CD4-positive, alpha-beta memory T cell (primary cell): ENCODE results near the gene WDR13. TPM values are rescaled to one million over a fixed set of nuclear protein-coding genes. Genes with fewer than 3 reads are reported as not detected.
"Not testable (repeated sequence)": the region's sequence is repeated elsewhere in the genome, so short reads cannot be mapped to it uniquely, and the experiment has no call there.

Experiments
- CTCF ChIA-PET: fragments of 350-600 bp; sonication (Branson Sonifier 250); formaldehyde crosslinking; loops from one replicate; lab custom pipeline; 2021; ENCODE audit warnings: inconsistent platforms; ENCODE audit not compliant: partially characterized antibody; lab: Charles Lee
- POLR2A ChIA-PET: fragments of 350-600 bp; sonication (Branson Sonifier 250); formaldehyde crosslinking; loops from one replicate; lab custom pipeline; 2021; ENCODE audit not compliant: partially characterized antibody; lab: Charles Lee
- DNase-seq, 5 donors: peaks; one replicate each; pipeline versions ENCODE4 v3.0.0 to v3.0.0-alpha.2; 2020 to 2022; ENCODE audit warnings: mixed read lengths in 1 of 5
- H3K27ac ChIP-seq: one replicate; pipeline ENCODE4 v1.7.0; 2013; ENCODE audit warnings: low read depth, low read length
- H3K27me3 ChIP-seq: 2 replicates; pipeline ENCODE4 v1.7.0; 2013; ENCODE audit warnings: mild to moderate bottlenecking, low read length, moderate library complexity; ENCODE audit not compliant: insufficient read depth
- H3K36me3 ChIP-seq: 2 replicates; pipeline ENCODE4 v1.7.0; 2013; ENCODE audit warnings: mild to moderate bottlenecking, low read length, moderate library complexity; ENCODE audit not compliant: insufficient read depth
- H3K4me1 ChIP-seq: 2 replicates; pipeline ENCODE4 v1.7.0; 2013; ENCODE audit warnings: mild to moderate bottlenecking, low read length, moderate library complexity; ENCODE audit not compliant: insufficient read depth
- H3K4me3 ChIP-seq, 2 donors: one replicate each; pipeline ENCODE4 v1.7.0; 2013; ENCODE audit warnings: low read length in 2 of 2, mild to moderate bottlenecking in 1 of 2
- H3K9me3 ChIP-seq, 2 donors: one replicate each; pipeline ENCODE4 v1.7.0; 2013; ENCODE audit warnings: low read length in 2 of 2, control low read depth in 1 of 2; ENCODE audit not compliant: control insufficient read depth in 1 of 2
- H3K27ac Mint-ChIP-seq, 7 donors: one replicate each; pipeline ENCODE4 v1.8.0; 2020 to 2021; ENCODE audit warnings: mixed read lengths in 7 of 7, mild to moderate bottlenecking in 6 of 7, inconsistent platforms in 3 of 7, moderate library complexity in 3 of 7
- H3K27me3 Mint-ChIP-seq, 2 donors: one replicate each; pipeline ENCODE4 v1.8.0; 2020 to 2021; ENCODE audit warnings: mixed read lengths in 2 of 2
- H3K36me3 Mint-ChIP-seq, 2 donors: one replicate each; pipeline ENCODE4 v1.8.0; 2020 to 2021; ENCODE audit warnings: mixed read lengths in 2 of 2, inconsistent platforms in 1 of 2, mild to moderate bottlenecking in 1 of 2
- H3K4me1 Mint-ChIP-seq, 4 donors: one replicate each; pipeline ENCODE4 v1.8.0; 2020 to 2021; ENCODE audit warnings: mixed read lengths in 4 of 4, mild to moderate bottlenecking in 1 of 4
- H3K4me3 Mint-ChIP-seq, 8 donors: one replicate each; pipeline ENCODE4 v1.8.0; 2020 to 2021; ENCODE audit warnings: mixed read lengths in 8 of 8, mild to moderate bottlenecking in 7 of 8, moderate library complexity in 6 of 8, inconsistent platforms in 3 of 8
- H3K9me3 Mint-ChIP-seq, 8 donors: one replicate each; pipeline ENCODE4 v1.8.0; 2020 to 2021; ENCODE audit warnings: mixed read lengths in 8 of 8, mild to moderate bottlenecking in 5 of 8, inconsistent platforms in 3 of 8, moderate library complexity in 1 of 8
- intact Hi-C: fragments of 100-400 bp; cut with micrococcal nuclease; formaldehyde crosslinking; loops from one replicate; pipeline ENCODE4 v1.15.1; 2023
- polyA plus RNA-seq, 2 donors: library from polyadenylated mRNA; unstranded; fragments of 300-500 nt; fragmentation: Illumina TruSeq; gene quantifications; one replicate each; pipeline ENCODE4 v1.2.3, GENCODE V29; 2021
- total RNA-seq, 2 experiments: library from RNA; stranded (reverse); gene quantifications; one replicate each; pipeline ENCODE4 v1.2.3, GENCODE V29; 2021

Gene WDR13
- total RNA-seq (10 to 100 TPM; 47.4 to 49.7 TPM), polyA plus RNA-seq (10 to 100 TPM; 41.8 to 67.9 TPM)

- peaks cover 5% of the 10 kb centered on the region for H3K36me3 ChIP-seq
- CTCF ChIA-PET = no interaction called here
- peak within 1 kb of the TSS; percentile 95 for H3K27ac ChIP-seq
- intact Hi-C loops = loop anchor here (1.0 kb wide), 3 partner anchors 23 to 361 kb away; partner anchors contain the start of genes FTSJ1 and RBM3
- peaks cover 0 to 15% of the 10 kb centered on the region in 2 donors for H3K36me3 Mint-ChIP-seq
- H3K4me3 ChIP-seq = peak within 1 kb of the TSS; percentile 84 to 85
- no peaks in the 10 kb centered on the region for H3K27me3 Mint-ChIP-seq
- peak; percentile 88 to 92 (median 91) for DNase-seq
- H3K9me3 ChIP-seq = no peaks in the 10 kb centered on the region
- peak within 1 kb of the TSS; percentile 96 to 100 (median 99) for H3K27ac Mint-ChIP-seq
- peaks cover 12% of the 10 kb centered on the region for H3K4me1 ChIP-seq
- H3K9me3 Mint-ChIP-seq = peaks cover 0 to 2% (median 0%) of the 10 kb centered on the region in 8 donors
- no peaks in the 10 kb centered on the region for H3K27me3 ChIP-seq
- H3K4me3 Mint-ChIP-seq = peak within 1 kb of the TSS; percentile 90 to 99 (median 97)
- POLR2A ChIA-PET = interaction anchor here (0.5 to 2.6 kb wide), 9 partner anchors 10 to 781 kb away, joined by 3 to 15 read pairs (median 4); partner anchors contain the start of genes FTSJ1, RBM3 and TBC1D25
- peaks cover 7 to 17% (median 13%) of the 10 kb centered on the region in 4 donors for H3K4me1 Mint-ChIP-seq
Measured at GRCh38 chrX:48597353-48598264, at the start of gene WDR13. TSS of gene WDR13 (plus strand) at chrX:48597492. CDS start at chrX:48597997, 505 bp downstream.

- Histone ChIP-seq H3K27ac (no peak overlapping the region), H3K4me1 (no peaks in the 10 kb centered on the region), H3K36me3 (no peaks in the 10 kb centered on the region), H3K4me3 (no peak overlapping the region), H3K27me3 (no peaks in the 10 kb centered on the region), H3K9me3 (no peaks in the 10 kb centered on the region)
- DNase-seq = no peak
- H3K9me3 Mint-ChIP-seq = no peaks in the 10 kb centered on the region
- peaks cover 0 to under 1% (median 0%) of the 10 kb centered on the region in 4 donors for H3K4me1 Mint-ChIP-seq
- ChIA-PET POLR2A (interaction anchor here (1.3 kb wide), 1 partner anchor 9 kb away, joined by 3 read pairs; the partner anchor contains the start of gene TBC1D25), CTCF (interaction anchor here (2.0 kb wide), 1 partner anchor 9 kb away, joined by 8 read pairs; the partner anchor contains the start of gene TBC1D25)
- H3K4me3 Mint-ChIP-seq = no peak overlapping the region
- intact Hi-C loops = no loop called here
- H3K36me3 Mint-ChIP-seq = peaks cover 2 to 32% of the 10 kb centered on the region in 2 donors
- no peaks in the 10 kb centered on the region for H3K27me3 Mint-ChIP-seq
- no peak overlapping the region for H3K27ac Mint-ChIP-seq
Measured at GRCh38 chrX:48548871-48549270, 48.4 kb upstream of the WDR13 start.

- H3K36me3 Mint-ChIP-seq = peaks cover 5 to 37% of the 10 kb centered on the region in 2 donors
Measured at GRCh38 chrX:48555731-48556325, 41.5 kb upstream of the WDR13 start.

GRCh38 chrX:48558271-48558670 is 39.0 kb upstream of the WDR13 start:
- DNase-seq = no peak
- ChIA-PET CTCF (interaction anchor here (1.3 kb wide), 1 partner anchor 19 kb away, joined by 3 read pairs; the partner anchor contains the start of gene TBC1D25), POLR2A (no interaction called here)
- intact Hi-C loops = no loop called here
- H3K27ac Mint-ChIP-seq = no peak overlapping the region
- H3K27me3 ChIP-seq = no peaks in the 10 kb centered on the region
- H3K9me3 Mint-ChIP-seq = peaks cover 0 to 2% (median 0%) of the 10 kb centered on the region in 8 donors
- peaks cover 0 to 2% (median 0%) of the 10 kb centered on the region in 4 donors for H3K4me1 Mint-ChIP-seq
- peaks cover 24% of the 10 kb centered on the region for H3K36me3 ChIP-seq
- H3K27ac ChIP-seq = no peak overlapping the region
- H3K36me3 Mint-ChIP-seq = peaks cover 10 to 45% of the 10 kb centered on the region in 2 donors
- no peaks in the 10 kb centered on the region for H3K27me3 Mint-ChIP-seq
- H3K4me3 Mint-ChIP-seq = no peak overlapping the region
- no peaks in the 10 kb centered on the region for H3K4me1 ChIP-seq
- H3K4me3 ChIP-seq = no peak overlapping the region
- no peaks in the 10 kb centered on the region for H3K9me3 ChIP-seq

More at GRCh38 chrX:48555731-48556325, 41.5 kb upstream of the WDR13 start:
- CTCF ChIA-PET, DNase-seq, H3K9me3 ChIP-seq, POLR2A ChIA-PET, H3K27me3 ChIP-seq, H3K27me3 Mint-ChIP-seq, H3K4me3 Mint-ChIP-seq, H3K9me3 Mint-ChIP-seq, H3K4me1 Mint-ChIP-seq, H3K4me1 ChIP-seq, intact Hi-C loops, H3K27ac ChIP-seq, H3K4me3 ChIP-seq: not testable (repeated sequence)
- peak overlapping the region in 1 of 7 donors; percentile 11 for H3K27ac Mint-ChIP-seq
- H3K36me3 ChIP-seq = peaks cover 24% of the 10 kb centered on the region

- H3K9me3 Mint-ChIP-seq = peaks cover 0 to 2% (median 0%) of the 10 kb centered on the region in 8 donors
- CTCF ChIA-PET = no interaction called here
- no peak overlapping the region for H3K4me3 ChIP-seq
- no peak overlapping the region for H3K4me3 Mint-ChIP-seq
- intact Hi-C loops = no loop called here
- H3K36me3 Mint-ChIP-seq = peaks cover 8 to 43% of the 10 kb centered on the region in 2 donors
- H3K27me3 ChIP-seq = no peaks in the 10 kb centered on the region
- no peak overlapping the region for H3K27ac ChIP-seq
- H3K9me3 ChIP-seq = no peaks in the 10 kb centered on the region
- no peaks in the 10 kb centered on the region for H3K27me3 Mint-ChIP-seq
- DNase-seq = no peak
- POLR2A ChIA-PET = no interaction called here
- peaks cover 0 to 2% (median 0%) of the 10 kb centered on the region in 4 donors for H3K4me1 Mint-ChIP-seq
- no peak overlapping the region for H3K27ac Mint-ChIP-seq
- H3K4me1 ChIP-seq = no peaks in the 10 kb centered on the region
- H3K36me3 ChIP-seq = peaks cover 24% of the 10 kb centered on the region
Measured at GRCh38 chrX:48559636-48560035, 37.7 kb upstream of the WDR13 start.

GRCh38 chrX:48560056-48560455 is 37.2 kb upstream of the WDR13 start:
- no peak overlapping the region for H3K27ac Mint-ChIP-seq
- H3K27me3 ChIP-seq = no peaks in the 10 kb centered on the region
- H3K27me3 Mint-ChIP-seq = no peaks in the 10 kb centered on the region
- H3K4me1 ChIP-seq = no peaks in the 10 kb centered on the region
- H3K27ac ChIP-seq = no peak overlapping the region
- peaks cover 5 to 40% of the 10 kb centered on the region in 2 donors for H3K36me3 Mint-ChIP-seq
- intact Hi-C loops = no loop called here
- peaks cover 0 to 2% (median 0%) of the 10 kb centered on the region in 8 donors for H3K9me3 Mint-ChIP-seq
- no peaks in the 10 kb centered on the region for H3K4me1 Mint-ChIP-seq
- H3K36me3 ChIP-seq = peaks cover 21% of the 10 kb centered on the region
- POLR2A ChIA-PET = no interaction called here
- H3K4me3 Mint-ChIP-seq = no peak overlapping the region
- CTCF ChIA-PET = no interaction called here
- no peaks in the 10 kb centered on the region for H3K9me3 ChIP-seq
- DNase-seq = no peak
- H3K4me3 ChIP-seq = no peak overlapping the region

- no peak overlapping the region for H3K4me3 ChIP-seq
- peaks cover 19% of the 10 kb centered on the region for H3K36me3 ChIP-seq
- no peak overlapping the region for H3K27ac ChIP-seq
- no peaks in the 10 kb centered on the region for H3K27me3 Mint-ChIP-seq
- H3K36me3 Mint-ChIP-seq = peaks cover 5 to 37% of the 10 kb centered on the region in 2 donors
- no peaks in the 10 kb centered on the region for H3K9me3 ChIP-seq
- no peaks in the 10 kb centered on the region for H3K27me3 ChIP-seq
- no peak for DNase-seq
- H3K27ac Mint-ChIP-seq = no peak overlapping the region
- ChIA-PET POLR2A (no interaction called here), CTCF (no interaction called here)
- H3K9me3 Mint-ChIP-seq = peaks cover 0 to 2% (median 0%) of the 10 kb centered on the region in 8 donors
- H3K4me3 Mint-ChIP-seq = no peak overlapping the region
- H3K4me1 Mint-ChIP-seq = no peaks in the 10 kb centered on the region
- intact Hi-C loops = no loop called here
- H3K4me1 ChIP-seq = no peaks in the 10 kb centered on the region
Measured at GRCh38 chrX:48560681-48561080, 36.6 kb upstream of the WDR13 start.
